ENCODE results near the gene SDHA.
"Not testable (repeated sequence)": the region's sequence is repeated elsewhere in the genome, so short reads cannot be mapped to it uniquely, and the experiment has no call there.

DNA sequence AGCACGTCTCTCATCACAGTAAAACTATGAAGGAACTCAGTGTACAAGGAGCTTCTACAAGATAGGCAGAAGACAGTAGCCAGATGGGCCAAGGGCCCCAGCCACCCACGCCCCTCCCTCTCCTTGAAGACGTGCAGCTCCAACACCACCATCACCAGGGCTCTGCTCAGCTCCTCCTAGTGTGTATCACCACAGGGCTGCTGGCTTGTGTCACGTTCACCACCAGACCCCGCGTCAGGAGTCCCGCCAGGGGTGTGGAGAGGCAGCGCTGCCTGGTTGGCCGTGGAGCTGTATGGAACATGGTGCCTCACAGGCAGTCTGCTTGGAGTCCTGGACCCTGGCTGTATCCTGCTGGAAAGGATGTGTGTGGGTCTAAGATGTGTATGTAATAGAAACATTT lies 32.3 kb downstream of the SDHA start:
- not testable (repeated sequence) for TF ChIP-seq ZNF350 (tag by site-specific recombination; IDR thresholded peaks at IDR 0.05); ZNF202 (tag by site-specific recombination; IDR thresholded peaks at IDR 0.05; ENCODE audit: borderline replicate concordance); ZNF791 (tag by site-specific recombination; IDR thresholded peaks at IDR 0.05); ZNF121 (tag by site-specific recombination; IDR thresholded peaks at IDR 0.05); ZNF561 (tag by site-specific recombination; IDR thresholded peaks at IDR 0.05; ENCODE audit: borderline replicate concordance); ZNF530 (tag by site-specific recombination; IDR thresholded peaks at IDR 0.05; ENCODE audit: low read depth); PATZ1 (tag by site-specific recombination; IDR thresholded peaks at IDR 0.05); ZNF747 (tag by site-specific recombination; IDR thresholded peaks at IDR 0.05); ZNF558 (tag by site-specific recombination; IDR thresholded peaks at IDR 0.05); ZNF148 (tag by site-specific recombination; IDR thresholded peaks at IDR 0.05; ENCODE audit: borderline replicate concordance); ZNF510 (tag by site-specific recombination; IDR thresholded peaks at IDR 0.05; ENCODE audit: insufficient replicate concordance); ZNF416 (tag by site-specific recombination; IDR thresholded peaks at IDR 0.05)
- TF ChIP-seq, protein P1, sequence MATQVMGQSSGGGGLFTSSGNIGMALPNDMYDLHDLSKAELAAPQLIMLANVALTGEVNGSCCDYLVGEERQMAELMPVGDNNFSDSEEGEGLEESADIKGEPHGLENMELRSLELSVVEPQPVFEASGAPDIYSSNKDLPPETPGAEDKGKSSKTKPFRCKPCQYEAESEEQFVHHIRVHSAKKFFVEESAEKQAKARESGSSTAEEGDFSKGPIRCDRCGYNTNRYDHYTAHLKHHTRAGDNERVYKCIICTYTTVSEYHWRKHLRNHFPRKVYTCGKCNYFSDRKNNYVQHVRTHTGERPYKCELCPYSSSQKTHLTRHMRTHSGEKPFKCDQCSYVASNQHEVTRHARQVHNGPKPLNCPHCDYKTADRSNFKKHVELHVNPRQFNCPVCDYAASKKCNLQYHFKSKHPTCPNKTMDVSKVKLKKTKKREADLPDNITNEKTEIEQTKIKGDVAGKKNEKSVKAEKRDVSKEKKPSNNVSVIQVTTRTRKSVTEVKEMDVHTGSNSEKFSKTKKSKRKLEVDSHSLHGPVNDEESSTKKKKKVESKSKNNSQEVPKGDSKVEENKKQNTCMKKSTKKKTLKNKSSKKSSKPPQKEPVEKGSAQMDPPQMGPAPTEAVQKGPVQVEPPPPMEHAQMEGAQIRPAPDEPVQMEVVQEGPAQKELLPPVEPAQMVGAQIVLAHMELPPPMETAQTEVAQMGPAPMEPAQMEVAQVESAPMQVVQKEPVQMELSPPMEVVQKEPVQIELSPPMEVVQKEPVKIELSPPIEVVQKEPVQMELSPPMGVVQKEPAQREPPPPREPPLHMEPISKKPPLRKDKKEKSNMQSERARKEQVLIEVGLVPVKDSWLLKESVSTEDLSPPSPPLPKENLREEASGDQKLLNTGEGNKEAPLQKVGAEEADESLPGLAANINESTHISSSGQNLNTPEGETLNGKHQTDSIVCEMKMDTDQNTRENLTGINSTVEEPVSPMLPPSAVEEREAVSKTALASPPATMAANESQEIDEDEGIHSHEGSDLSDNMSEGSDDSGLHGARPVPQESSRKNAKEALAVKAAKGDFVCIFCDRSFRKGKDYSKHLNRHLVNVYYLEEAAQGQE (tag by site-specific recombination; IDR thresholded peaks at IDR 0.05) = not testable (repeated sequence)
- TF ChIP-seq, protein P2, sequence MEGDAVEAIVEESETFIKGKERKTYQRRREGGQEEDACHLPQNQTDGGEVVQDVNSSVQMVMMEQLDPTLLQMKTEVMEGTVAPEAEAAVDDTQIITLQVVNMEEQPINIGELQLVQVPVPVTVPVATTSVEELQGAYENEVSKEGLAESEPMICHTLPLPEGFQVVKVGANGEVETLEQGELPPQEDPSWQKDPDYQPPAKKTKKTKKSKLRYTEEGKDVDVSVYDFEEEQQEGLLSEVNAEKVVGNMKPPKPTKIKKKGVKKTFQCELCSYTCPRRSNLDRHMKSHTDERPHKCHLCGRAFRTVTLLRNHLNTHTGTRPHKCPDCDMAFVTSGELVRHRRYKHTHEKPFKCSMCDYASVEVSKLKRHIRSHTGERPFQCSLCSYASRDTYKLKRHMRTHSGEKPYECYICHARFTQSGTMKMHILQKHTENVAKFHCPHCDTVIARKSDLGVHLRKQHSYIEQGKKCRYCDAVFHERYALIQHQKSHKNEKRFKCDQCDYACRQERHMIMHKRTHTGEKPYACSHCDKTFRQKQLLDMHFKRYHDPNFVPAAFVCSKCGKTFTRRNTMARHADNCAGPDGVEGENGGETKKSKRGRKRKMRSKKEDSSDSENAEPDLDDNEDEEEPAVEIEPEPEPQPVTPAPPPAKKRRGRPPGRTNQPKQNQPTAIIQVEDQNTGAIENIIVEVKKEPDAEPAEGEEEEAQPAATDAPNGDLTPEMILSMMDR (tag by site-specific recombination; IDR thresholded peaks at IDR 0.05) = not testable (repeated sequence)
